HG03571 (cell line): ENCODE data around the gene RPL29.

Experiments used
- ATAC-seq: cut with Tn5 transposase; IDR thresholded peaks from one replicate; pipeline ENCODE4 v1.9.1; 2021; ENCODE audit not compliant: unreplicated experiment

Gene RPL29

DNA sequence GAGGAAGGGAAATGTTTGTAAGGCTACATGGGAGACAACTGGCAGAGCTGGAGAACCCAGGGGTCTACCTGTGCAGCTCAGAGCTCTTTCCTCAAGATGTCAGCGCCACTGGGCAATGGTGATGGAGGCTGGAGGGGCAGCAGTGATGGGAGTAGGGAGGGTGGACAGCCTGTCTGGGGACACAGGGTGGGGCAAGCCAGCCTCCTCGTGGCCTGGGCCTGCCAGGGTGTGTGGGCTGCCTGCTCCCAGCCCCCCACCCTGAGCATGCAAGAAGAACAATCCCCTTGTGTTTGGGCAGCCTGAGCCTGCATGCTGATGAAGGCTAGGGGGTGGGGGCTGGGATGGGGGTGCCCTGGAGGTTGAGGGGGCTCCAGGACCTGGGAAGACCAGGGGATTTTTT lies 29.7 kb downstream of the RPL29 start:
- ATAC-seq: no peak

DNA sequence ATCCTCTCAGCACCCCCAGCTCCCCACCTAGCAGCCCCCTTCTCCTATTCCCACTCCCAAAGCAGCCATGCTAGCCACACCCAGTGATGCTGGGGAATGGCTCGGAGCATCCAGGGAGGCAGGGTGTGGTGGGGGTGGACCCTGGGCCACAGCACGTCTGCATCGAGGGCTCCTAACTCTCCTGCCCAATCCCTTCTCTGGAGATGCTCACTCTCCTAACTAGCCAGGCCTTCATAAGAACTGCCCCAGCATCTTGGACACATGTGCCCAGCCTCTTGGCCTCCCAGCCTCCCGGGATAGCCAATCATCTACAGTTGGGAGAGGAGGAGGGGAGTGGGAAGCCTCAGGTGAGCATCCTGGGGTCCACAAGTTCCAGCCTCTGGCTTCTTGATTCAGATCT lies 31.2 kb downstream of the RPL29 start:
- no peak for ATAC-seq

DNA sequence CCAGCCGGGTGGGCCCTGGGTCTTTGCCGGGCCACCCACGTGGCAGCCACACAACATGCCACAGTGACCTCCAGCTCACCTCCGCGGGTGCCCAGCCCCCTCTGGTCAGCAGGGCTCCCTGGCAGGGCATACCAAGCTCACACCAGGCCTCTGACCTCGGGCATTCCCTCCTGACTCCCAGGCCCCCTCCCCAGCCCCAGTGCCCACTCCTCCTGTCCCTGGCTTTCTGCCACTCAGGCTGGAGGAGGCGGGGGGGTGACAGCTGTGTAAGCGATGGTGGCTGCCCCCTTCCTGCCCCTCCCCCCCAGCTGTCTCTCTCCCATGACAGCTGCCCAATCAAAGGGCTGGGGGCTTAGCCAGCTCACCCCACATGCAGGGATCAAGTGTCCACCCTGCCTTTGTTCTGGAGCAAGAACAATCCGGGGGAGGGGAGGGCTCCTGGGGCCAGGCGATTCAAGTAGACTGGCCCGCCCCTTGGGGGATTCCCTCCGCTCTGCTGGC lies 31.7 kb downstream of the RPL29 start:
- no peak for ATAC-seq

DNA sequence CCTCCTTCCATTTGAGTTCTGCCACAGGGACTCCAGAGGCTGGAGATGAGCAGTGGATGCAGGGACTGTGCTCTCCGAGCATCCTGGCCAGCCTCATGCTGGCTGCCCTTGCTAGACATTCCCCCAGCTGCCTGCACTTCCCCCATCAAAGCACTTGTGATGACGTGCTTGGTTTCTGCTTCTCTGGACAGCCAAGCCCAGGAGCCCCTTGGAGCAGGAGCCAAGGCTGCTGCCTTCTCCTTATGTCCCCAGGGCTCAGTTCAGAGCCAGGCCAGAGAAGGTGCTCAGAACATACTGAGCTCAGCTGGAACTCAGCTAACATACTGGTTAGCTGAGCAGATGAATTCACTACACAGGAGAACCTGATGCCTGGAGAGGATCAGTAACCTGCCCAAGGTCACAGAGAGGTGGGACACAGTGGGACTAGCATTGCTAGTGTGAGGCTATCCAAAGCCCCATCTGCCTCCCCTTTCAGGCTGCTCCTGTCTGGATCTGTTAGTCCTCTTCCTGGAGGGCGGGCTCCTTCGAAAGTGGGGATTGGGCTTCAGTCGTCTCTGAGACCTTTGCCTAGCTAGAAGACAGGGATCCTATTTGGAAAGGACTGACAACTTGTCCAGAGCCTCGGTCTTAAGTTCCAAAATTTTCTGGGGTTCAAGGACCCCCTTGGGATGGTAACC lies 32.7 kb downstream of the RPL29 start:
- ATAC-seq: no peak

DNA sequence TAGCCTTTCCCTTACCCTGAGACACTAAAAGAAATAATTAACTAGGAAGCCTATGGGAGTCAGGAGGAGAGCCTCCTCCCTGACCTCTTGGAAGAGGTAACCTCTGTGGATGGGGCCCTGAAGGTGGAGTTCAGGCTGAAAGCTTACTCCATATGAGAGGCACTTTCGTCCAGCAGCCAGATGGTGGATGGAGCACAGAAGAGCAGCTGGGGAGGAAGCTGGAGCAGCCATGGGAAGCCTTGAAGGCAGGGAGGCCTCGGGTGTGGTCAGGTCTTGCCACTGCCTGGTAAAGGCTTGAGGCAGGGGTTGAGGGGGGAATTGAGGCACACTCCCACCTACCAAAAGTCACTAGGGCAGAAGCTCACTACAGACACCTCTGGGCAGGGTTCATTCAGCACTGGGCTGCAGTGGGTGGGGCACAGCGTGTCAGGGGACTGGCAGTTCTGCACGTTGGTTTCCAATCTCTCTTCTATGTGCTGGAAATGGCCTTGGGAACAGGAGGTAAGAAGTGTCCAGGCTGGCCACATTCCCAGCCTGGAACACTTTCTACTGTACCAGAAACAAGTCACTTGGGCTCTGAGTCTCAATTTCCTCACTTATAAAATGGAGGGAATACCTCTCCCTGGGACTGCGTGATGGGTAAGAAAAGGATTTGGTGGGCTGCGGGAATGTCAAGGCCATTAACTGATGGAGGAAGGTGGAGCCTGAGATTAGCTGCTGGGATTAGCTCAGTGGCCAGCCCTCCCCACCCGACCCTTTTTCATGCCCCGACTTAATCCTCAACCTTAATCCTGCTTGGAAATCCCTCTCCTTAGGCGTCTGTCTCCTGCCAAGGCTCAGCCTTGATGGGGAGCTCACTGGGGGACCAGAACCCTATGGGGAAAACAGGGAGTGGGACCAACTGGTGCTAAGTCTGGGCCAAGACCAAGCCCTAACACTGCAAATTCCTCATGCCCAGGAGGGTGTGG lies 33.8 kb downstream of the RPL29 start:
- no peak for ATAC-seq

DNA sequence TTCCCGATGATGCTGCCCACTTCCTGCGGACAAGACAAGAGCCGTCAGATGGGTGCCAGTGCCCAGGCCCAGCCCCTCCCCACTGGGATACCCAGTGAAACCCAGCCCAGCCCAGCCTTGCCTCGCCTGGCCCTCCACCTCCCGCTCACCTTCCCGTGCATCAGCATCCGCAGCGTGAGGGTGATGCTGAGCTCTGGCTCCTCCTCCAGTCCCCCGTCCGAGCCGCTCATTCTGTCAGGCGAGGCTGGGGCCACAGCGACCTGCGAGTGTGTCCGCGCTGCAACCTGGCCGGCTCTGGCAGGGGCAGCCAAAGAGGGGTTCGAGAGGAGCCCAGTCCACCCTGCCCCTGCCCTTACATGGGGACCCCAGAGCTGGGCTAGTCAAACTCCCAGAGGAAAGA lies 34.7 kb downstream of the RPL29 start:
- no peak for ATAC-seq

DNA sequence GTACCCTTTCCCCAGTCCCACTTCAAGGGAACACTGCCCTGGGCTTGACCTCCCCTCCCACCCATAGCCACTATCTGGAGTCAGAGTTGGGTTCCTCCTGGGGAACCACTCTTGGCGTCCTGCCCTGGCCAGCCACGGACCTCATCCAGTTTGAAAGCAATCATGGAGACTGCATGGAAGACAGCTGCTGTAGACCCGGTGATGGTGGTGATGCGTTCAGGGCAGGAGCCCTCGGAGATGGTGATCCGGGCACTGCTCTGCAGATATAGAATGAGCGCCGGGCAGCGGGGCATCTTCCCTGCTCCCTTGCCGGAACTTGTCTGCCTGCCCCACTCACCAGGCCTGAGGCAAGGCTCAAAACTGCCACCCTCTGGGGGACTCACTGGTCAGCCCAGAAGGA lies 35.3 kb downstream of the RPL29 start:
- ATAC-seq: no peak

DNA sequence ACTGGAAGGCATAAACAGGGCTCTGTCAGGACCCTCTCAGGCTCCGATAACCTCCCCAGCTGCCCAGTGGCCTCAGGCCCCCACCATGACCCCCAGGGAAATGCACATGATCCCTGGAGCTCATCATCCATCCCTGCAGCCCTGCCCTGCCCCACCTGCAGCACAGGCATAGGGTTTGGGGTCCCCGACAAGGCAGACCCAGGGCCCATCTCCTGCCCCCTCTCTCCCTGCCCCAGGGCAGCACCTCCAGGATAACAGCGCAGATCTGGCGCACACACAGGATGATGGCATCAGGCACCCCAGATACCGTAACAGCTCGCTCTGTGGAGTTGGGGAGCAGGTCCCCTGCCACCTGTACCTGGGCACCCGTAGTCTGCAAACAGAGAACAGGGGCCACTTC lies 36.0 kb downstream of the RPL29 start:
- no peak for ATAC-seq

DNA sequence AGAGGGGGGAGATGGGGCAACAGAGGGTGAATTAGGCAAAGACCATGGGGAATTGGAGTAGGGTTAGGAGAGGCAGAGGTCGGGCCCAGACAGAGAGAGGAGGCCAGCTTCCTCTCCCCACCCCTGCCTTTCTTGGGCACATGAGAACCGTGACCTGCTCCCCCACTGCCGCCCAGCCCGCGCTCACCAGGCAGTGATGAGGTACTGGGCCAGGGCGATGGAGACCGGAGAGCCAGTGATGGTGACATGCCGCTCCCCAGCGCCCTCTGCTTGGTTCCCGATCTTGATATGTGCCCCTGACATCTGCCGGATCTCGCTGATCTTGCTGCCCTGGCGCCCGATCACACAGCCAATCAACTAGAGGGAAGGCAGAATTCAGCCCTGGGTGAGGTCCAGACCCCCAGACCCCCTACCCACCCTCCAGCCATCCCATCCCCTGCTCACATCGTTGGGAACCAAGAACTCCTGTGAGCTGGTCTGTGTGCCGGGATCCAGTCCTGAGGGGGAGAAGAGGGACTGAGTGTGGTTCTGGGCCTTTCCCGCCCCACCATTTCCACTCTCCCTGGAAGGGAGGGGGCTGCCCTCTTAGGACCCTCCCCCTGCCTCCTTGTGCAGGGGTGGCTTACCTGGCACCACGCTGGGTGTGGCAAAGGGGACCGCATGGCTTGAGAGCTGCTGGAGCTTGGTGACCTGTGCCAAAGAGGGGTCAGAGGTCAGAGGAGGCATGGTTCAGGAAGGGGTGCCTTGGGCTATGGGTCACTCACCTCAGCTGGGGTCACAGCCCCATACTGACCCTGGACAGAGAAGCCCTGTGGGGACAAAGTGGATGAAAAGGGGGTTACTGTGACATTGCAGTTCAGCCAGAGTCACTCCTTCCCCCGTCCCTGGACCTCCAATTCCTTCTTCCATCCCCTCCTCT lies 36.8 kb downstream of the RPL29 start:
- no peak for ATAC-seq

DNA sequence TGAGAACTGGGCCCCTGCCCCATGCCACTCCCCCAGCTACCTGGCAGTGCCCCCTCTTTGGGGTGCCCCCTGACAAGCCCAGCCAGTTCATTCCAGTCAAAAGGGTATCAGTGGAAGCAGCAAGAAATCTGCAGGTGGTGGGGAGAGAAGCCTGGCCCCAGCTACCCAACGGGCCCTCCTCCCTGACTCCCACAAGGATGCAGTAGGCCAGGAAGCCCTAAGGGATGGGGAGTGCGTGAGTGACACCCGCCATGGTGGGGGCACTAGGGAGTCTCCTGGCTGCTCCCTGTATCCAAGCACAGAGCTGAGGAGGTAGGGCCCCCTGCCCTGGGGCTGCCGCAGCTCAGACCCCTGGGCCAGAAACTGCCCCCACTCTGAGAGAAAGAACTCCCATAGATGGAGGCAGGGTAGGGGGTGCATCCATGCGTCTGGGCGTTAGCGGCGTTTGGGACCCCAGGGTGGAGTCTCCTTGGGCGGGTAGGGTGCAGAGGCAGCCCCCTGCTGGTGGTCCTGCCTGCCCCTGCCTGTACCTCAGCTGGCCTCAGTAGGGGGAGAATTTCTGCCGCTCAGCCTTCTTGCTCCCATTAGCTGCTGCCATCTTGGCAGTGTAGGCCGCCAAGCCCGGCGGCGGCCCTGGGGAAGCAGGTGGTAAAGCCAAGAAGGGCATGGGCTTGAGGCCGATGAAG lies 38.0 kb downstream of the RPL29 start:
- no peak for ATAC-seq

DNA sequence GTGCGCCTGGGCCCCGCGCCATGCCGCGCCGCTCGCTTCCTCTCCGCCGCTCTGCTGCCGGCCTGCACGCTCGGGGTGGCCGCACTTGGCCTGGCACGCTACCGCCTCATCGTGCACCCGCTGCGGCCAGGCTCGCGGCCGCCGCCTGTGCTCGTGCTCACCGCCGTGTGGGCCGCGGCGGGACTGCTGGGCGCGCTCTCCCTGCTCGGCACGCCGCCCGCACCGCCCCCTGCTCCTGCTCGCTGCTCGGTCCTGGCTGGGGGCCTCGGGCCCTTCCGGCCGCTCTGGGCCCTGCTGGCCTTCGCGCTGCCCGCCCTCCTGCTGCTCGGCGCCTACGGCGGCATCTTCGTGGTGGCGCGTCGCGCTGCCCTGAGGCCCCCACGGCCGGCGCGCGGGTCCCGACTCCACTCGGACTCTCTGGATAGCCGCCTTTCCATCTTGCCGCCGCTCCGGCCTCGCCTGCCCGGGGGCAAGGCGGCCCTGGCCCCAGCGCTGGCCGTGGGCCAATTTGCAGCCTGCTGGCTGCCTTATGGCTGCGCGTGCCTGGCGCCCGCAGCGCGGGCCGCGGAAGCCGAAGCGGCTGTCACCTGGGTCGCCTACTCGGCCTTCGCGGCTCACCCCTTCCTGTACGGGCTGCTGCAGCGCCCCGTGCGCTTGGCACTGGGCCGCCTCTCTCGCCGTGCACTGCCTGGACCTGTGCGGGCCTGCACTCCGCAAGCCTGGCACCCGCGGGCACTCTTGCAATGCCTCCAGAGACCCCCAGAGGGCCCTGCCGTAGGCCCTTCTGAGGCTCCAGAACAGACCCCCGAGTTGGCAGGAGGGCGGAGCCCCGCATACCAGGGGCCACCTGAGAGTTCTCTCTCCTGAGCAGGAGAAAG lies 39.6 kb downstream of the RPL29 start:
- no peak for ATAC-seq

DNA sequence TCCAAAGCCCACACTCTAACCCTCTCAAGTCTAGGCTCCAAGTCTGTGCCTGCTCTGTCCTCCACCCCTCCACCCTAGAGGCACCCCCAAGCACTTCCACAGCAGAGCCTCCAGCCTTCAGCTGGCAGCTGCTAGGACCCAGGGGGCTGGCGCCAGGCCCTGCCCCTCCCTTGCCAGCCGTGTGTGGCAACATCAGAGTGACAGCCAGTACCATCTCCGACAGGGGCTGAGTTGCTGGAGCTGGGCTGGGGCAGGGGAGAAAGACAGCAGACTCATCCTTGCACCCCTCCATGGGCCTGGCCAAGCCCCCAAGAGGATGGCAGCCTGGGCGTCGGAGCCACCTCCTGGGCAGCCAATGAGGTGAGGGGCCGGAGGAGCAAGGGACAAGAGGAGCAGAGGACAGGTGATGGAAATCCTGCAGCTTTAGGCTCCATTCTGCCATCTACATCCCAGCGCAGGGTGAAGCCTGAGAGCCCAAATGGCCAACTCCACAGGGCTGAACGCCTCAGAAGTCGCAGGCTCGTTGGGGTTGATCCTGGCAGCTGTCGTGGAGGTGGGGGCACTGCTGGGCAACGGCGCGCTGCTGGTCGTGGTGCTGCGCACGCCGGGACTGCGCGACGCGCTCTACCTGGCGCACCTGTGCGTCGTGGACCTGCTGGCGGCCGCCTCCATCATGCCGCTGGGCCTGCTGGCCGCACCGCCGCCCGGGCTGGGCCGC lies 40.4 kb downstream of the RPL29 start, which contains the start of gene GPR62:
Gene GPR62, plus strand, starts transcription at position 207 of the 718 bp plus-strand sequence. Its CDS starts 272 bp downstream, at position 479.
- ATAC-seq: no peak

DNA sequence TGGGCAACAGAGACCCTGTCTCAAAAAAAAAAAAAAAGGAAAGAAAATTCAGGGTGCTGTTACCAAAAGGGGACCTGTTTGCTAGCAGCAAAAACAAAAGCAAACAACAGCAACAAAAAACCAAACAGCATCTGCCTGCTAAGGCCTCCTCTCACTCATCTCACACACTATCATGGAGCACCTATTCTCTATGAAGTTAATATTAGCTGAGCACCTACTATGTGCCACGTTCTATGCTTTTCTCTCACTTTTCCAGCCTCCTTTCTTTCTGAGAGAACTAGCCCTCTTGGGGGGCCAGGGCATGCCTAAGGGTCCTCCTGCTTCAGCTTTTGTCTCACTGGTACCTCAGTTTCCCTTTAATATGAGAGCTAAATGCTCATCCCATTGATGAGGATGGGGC lies 41.0 kb downstream of the RPL29 start:
- ATAC-seq: no peak

DNA sequence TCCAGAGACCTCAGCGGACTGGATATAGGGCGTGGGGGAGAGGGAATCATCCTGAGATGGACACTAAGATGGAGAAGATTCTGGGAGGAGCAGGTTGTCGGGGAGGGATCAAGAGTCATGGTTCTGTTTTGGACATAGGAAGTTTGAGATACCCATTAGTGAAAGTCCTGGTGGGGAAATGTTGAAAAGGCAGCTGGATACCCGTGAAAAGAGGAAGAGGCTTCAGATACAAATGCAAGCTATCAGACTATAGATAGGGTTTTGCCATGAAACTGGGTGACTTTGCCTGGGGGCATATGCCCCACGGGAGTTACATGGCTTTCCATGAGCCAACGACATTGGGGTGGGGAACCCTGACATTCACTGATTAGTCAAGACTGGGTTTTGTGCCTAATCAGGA lies 41.6 kb downstream of the RPL29 start:
- ATAC-seq: no peak

DNA sequence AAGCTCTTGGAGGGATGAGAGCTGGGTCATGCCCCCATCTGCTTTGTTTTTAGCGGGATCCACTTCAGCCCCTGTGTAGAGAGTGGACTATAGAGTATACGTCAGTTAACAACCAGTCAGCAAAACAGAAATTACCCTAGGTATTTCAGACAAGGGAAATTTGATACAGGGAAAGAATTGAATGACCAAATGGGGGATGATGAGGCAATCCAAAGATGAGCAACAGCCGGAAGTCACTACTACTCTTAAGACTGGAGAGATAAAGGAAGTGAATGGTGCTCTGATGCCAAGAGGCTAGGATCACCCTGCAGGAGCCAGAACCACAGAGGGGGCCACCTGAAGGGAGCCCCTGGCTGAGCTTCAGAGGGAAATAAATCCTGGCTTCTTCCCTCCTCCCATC lies 42.2 kb downstream of the RPL29 start:
- no peak for ATAC-seq

DNA sequence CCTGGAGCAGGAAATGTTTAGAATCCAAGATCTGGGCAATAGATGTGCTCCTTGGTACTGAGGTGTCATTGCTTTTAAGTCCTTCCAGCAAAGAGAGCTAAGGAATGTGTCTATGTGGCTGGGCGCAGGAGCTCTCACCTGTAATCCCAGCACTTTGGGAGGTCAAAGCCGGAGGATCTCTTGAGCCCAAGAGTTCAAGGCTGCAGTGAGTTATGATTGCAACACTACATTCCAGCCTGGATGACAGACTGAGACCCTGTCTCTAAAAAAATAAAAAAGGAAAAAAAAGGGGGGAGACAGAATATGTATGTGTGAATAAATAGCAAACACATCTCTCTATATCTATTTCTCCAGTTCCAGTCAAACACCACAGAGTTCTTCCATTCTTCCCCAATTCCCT lies 44.8 kb downstream of the RPL29 start:
- no peak for ATAC-seq

DNA sequence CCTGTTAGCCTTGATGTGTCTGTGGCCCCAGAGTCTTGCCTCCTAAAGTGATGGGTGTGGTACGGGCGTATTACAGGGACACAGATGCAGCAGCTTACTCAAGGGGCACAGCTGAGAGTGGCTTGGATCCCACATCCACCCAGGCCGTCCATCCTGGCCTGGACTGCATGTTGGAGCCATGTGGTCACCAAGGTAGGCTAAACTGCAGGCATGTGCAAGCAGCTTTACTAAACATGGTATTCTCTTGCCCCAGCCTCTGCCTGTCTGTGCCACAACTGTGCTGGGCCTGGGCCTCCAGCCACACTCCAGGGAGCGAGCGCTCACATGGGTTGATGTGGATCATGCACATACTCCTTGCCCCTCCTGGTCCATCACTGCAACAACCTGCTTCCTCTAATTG lies 46.6 kb downstream of the RPL29 start:
- no peak for ATAC-seq

DNA sequence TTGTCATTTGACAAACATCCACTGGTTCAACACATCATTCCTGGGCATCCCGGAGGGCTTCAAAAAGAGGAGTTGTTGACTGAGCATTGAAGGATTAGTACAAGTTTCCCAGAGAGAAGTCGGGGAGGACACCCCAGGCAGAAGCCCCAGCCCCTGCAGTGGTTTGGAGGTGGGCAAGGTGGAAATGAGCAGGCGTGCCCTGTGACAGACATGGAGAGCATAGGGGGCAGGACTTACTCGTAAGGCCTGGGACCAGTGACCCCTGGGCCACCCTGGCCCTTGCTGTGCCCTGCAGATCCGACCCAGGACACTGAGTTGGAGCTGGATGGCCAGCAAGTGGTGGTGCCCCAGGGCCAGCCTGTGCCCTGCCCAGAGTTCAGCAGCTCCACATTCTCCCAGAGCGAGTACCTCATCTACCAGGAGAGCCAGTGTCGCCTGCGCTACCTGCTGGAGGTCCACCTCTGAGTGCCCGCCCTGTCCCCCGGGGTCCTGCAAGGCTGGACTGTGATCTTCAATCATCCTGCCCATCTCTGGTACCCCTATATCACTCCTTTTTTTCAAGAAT lies 47.6 kb downstream of the RPL29 start:
- no peak for ATAC-seq
